GM19468 (cell line): ENCODE data around the gene CCDC188.
A peak's percentile ranks its signal among the peaks of the same experiment; 100 is the strongest.

ENCODE experiments used
- ATAC-seq: cut with Tn5 transposase; IDR thresholded peaks from one replicate; pipeline ENCODE4 v1.9.1; 2021; ENCODE audit warnings: mild to moderate bottlenecking, moderate library complexity, moderate number of reproducible peaks; ENCODE audit not compliant: unreplicated experiment; ENCODE audit errors: extremely low read depth

Gene CCDC188

GRCh38 chr22:20125201-20126174 is 25.4 kb downstream of the CCDC188 start:
- no peak for ATAC-seq

DNA sequence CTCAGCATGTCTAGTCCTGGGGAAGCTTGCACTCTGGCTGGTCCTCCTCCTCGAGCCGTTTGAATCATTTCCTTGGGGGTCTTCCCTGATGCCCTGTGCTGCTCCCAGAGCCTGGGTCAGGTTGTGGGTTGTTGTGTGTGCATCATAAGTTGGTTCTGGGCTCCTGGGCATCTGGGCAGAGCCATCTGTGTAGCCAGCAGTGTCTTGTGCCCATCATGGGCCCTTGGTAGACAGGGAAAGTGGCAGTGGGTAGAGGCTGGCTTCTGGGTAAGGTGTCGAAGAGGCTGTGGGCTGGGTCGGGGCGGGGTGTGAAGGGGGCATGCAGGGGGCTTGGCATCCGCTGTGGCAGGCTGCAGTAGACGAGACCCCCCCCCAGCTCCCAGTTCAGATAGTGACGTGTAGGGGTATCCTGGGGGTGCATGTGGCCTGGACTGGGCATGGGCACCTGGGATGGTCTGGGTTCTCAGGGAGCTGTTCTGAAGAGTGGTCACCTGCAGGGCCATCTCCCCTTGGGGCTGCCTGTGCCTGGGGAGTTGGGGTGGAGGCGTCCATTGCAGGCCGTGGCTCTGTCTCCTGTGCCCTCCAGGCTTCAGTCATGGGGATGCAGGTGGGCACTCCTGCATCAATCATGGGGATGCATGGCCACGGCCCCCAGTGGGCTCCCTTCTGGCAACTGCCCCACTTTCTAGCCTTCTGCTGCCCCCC is 26.6 kb downstream of the CCDC188 start:
- no peak for ATAC-seq

- ATAC-seq, result no peak
These were observed 27.3 kb downstream of the CCDC188 start for GRCh38 chr22:20123366-20124082.

- ATAC-seq, result no peak
These were observed 28.9 kb downstream of the CCDC188 start for GRCh38 chr22:20121856-20122415.

DNA sequence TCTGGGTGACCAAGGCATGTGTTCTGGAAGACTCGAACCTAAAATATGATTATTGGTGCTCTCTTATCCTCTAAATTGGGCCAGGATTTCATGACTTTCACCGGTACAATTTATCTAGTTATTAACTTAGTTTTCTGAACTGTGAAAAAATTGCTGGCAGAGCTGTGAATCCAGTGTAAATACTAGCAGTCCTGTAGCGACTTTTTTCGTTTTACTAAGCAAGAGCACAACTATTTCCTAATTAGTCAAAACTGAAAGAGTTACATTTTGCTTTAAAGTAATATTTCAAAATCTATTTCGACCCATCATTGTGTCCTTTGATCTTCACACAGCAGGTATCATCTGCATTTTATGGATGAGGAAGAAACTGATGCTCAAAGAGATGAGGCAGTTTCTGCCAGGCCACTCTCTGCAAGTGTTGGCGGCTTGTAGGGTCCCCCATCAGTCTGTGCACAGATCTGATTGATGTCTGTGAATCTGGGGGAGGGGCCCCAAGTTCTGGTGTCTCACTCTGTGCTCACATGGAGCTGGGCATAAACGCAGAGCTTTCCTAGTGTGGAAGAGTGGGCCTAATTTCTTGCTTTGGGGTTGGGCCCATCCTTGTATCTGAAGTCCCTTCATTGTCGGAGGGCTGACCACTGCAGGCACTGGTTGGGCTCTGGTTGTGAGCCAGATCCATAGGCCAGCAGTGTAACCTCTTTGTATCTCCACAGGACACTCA is 32.4 kb downstream of the CCDC188 start:
- ATAC-seq, result no peak

DNA sequence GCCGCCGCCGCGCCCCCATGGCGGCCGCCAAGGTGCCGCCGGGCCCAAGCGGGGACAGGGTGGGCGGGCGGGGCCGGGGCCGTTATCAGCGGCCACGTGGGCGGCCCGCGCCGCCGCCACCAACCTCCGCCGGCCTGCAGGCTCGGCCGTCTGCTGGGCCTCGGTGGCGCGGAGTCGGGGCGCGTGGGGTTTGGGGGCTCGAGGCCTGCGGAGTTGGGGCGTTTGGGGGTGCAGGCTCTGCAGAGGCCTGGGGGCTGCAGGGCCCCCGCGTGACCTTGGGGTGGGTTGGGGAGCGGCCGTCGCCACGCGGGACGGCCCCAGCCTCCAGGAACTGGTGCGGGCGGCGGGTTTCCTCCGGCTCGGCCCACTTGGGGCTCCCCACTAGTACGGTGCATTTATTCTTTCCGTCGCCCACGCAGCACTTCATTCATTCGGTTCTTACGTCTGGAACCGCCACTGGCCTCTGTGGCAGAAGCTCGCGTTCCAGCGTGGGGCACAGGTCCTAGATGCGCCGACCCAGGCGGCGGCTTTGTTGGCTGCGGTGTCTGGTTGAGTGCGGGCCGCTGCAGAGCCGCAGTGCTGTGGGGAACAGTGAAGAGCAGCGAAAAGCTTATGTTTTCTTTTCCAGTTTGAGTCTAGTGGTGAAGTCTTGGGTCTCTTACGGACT is 33.1 kb downstream of the CCDC188 start:
- no peak for ATAC-seq

- ATAC-seq, result peak; percentile 59
These were observed 33.8 kb downstream of the CCDC188 start, which contains the start of gene TRMT2A for GRCh38 chr22:20116951-20117632. TSS of gene TRMT2A (minus strand) at chr22:20117226. CDS start at chr22:20116906, 320 bp downstream.

- no peak for ATAC-seq
These were observed 34.4 kb downstream of the CCDC188 start for GRCh38 chr22:20116376-20116950.

DNA sequence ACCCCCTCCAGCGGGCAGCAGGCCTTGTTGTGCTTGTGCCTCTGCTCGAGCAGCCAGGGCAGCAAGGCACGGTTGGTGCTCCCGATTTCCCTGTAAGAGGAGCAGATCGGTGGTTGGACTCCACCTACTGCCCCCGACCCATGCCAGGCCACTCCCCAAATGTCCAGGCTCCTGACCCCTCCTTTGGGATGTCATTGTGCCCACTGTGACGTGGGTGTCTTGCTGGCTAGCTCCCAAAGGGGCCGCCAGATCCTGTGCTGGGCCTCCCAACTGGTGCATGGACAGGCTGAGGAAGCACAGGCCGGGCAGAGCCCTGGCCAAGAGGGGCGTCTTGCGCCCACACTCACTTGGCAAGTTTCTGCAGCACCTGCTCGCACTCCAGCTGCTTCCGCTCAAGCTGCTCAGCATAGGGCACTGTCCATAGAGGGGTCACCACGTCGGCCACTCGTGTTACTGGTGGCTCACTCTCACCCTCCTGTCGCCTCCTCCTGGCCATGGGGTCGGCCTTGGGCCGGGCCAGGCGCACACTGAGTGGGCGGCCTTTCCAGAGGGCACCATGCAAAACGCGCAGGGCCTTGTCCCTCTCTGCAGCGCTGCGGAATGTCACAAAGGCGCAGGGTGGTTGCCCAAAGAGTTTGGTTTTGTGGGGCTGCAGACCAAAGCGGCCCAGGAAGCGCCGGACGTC is 35.0 kb downstream of the CCDC188 start, which contains the start of gene RANBP1:
RANBP1 (plus strand) TSS at position 414 of the 685 bp plus-strand sequence; CDS start at position 495, 81 bp downstream.
- no peak for ATAC-seq

DNA sequence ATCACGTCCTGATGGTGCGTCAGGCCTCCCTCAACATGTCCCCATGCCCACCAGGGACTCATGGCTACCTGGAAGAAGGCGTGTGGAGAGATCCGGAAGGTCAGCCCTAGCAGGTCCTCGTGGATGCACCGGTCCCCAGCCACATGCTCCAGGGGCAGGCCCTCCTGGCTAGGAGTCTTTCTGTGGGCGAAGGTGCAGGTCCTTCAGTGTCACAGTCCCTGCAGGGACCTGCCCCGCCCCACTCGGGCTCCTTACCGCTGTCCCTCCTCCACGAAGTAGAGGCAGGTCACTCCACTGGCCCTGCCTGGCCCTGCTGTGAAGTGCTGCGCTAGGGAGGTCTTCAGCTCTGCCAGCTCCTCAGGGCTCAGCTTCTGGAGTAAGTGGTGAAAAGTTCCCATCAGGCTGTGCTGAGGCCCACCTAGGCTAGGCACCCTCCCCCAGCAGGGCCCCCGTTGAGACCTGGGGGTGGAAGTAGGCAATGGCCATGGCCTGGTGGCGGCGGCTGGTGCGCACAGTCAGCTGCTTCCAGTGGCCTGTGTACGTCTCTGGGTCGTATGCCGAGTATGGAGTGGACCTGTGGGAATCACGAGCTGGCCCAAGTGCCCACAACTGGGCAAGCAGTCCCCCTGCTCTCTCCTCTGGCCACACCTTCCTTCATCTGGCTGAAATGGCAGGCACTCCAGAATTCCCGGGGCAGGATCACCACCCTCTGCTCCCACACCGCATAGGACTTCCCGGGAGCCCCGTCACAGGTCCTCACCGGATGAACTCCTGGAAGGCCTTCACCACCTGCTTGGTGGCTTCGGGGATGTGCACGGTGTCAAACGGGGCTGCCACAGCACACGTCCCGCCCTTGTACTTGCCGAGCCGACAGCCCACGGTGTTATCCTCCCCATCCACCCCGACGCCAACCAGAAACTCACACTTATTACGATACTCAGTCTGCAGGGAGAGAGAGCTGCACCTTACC is 36.1 kb downstream of the CCDC188 start:
- no peak for ATAC-seq

DNA sequence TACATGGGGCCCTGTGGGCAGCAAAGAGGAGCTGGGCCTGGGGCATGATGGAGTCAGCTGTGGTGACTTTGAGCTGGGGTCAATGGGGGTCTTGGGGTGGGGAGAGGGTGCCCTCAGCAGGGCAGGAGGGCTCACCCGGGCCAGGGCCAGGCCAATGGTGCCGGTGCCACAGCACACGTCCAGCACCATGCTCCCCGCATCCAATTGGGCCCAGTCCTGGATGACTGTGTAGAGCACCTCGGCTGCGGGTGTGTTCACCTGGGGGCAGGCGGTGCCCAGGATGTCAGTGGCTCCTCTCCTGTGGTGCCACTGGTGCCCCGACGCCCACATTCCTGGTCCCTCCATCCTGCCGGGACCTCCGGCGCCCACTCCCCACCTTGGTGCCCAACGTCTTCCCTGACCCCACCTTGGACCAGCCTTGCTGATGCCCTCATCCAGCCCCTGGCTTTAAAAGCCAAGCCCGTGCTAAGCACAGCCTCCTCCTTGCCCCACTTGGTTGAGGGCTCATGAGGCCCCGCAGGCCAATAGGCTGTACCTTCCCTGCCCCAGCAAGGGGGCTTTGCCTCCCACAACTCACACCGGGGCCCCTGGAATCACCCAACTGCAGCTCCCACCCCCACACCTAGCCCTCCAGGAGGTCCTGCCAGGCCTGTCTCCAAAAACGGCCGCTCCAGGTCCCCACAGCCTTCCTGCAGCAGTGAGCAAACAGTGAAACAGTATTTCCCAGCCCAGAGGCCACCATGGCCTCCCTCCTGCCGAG is 37.1 kb downstream of the CCDC188 start:
- no peak for ATAC-seq

- no peak for ATAC-seq
These were observed 38.0 kb downstream of the CCDC188 start for GRCh38 chr22:20112623-20113511.

DNA sequence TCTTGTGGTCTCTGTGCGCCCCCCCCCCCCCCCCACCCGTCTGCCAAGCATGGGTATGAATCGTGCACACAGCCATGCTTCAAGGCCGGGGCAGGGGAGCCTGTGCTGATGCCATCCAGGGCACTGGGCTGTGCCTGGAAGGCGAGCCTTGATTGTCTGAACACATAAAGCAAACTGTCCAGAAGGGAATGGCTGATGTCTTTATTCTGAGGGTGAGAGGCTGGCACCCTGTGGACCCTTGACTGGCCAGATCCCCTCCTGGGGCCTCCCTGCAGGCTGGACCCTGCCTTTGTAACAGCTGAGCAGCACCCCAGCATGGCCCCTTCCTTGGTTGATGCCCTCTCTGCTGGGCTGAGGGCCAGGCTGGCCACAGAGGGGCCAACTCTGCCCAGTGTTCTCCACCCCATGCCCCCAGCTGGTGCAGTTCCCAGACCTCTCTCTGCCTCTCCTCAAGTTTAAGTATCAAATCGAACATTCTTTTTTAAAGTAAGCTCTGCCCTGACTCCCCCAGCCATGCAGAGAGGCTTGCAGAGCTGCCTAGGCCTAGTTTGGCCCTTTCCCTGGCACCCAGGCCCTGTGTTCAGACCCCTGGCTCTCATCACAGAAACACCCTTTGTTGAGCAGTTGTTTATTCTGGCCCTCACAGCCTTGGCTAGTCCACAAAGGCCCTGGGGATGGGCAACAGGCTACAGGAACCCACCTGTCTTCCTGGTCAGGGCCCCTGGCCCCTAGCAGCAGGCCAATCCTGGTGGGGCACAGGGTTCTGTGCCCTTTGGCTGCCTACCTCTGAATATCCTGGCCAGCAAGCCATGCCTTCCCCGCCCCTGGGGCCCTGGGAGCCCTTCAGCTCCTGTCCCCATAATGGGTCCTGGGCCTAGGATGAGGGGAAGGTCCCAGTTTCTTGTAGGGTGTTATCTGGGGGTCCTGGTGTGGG is 38.9 kb downstream of the CCDC188 start:
- ATAC-seq, result no peak
